ENCODE data around the gene SIX3.

The SIX3 gene

DNA sequence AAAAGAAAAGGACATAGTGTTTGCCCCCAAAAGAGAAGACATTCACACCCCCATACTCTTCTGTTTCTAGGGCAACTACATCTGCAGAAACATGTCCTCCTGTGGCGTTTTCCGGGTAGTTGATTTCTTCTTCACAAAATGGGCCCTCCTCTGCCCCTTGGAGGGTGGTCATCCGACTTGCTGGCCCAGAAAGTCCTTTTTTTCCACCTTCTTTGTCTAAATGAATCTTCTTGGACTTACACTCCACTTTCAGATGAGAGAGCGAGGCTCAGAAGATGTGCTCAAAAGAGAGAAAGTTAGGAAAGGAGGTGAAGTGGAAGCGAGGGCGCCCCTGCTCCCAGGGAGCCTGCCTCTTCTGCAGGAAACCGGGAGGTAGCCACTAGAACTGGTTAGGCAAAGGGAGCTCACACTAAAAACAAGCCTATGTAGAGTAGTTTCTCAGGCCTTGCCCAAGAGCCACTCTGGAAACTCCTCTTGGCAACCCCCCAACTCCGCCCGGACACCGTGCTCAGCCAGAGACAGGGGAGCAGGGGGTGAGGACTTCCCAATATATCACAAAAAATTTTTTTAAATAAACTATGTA lies 10.2 kb upstream of the SIX3 start:
- DNase-seq, result no peak

DNA sequence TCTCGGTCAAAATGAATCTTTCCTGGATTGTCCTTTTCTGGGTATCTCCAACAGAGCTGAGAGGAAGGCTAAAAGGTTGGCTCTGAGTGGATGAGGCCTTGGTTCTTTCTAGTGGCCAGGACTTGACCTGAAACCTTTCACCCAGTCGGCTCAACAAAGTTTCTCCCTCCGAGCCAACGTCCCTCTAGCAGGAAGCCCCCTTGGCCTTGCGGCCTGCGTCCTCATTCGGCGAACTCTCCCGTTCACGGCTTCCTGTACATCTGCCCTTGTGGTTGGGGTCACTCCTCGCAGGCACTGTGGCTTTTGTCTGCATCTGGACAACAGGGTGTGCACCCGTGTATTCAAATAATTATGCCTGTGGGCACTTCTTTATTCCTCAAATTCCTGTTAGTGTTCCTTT lies 9.4 kb upstream of the SIX3 start:
- no peak for DNase-seq

DNA sequence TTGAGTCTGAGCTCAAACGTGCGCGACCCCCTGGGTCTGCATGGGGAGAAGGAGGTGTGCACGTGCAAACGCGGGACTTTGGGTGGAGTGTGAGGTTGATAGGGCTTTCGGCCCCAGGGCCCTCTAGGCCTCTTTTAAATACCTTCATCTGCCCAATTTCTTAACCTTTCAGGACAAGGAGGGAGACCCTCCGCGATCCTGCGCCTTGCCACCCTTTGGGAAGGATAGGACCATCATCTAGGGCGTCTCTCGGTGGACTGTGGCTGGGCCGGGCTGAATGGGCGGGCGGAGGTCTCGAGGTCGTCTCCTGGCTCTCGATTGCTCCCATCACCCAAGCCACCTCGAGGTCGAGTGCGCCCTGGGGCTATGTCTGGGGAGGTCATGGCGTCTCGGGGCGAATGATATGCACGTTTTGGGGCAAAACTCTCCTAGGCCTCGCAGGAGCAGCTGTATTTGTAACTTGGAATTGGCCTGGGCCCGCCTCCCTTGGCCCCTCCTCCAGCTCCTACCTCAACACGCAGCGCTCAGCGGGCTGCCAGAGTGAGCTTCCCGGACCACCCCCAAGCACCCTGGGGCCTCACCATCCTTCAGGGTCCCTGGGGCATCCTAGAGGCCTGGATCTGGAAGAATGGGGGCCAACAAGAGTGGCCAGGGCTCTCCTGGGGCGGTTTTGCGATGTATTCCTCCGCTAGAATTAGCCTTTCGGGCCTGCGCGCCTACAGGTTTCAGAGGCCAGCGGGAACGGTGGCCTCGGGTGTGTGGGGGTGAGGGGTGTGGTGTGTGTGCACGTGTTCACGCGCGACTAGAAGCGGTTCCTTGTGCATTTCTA lies 8.7 kb upstream of the SIX3 start:
- no peak for DNase-seq

GRCh38 chr2:44933434-44933951 lies 8.0 kb upstream of the SIX3 start:
- DNase-seq, result no peak

DNA sequence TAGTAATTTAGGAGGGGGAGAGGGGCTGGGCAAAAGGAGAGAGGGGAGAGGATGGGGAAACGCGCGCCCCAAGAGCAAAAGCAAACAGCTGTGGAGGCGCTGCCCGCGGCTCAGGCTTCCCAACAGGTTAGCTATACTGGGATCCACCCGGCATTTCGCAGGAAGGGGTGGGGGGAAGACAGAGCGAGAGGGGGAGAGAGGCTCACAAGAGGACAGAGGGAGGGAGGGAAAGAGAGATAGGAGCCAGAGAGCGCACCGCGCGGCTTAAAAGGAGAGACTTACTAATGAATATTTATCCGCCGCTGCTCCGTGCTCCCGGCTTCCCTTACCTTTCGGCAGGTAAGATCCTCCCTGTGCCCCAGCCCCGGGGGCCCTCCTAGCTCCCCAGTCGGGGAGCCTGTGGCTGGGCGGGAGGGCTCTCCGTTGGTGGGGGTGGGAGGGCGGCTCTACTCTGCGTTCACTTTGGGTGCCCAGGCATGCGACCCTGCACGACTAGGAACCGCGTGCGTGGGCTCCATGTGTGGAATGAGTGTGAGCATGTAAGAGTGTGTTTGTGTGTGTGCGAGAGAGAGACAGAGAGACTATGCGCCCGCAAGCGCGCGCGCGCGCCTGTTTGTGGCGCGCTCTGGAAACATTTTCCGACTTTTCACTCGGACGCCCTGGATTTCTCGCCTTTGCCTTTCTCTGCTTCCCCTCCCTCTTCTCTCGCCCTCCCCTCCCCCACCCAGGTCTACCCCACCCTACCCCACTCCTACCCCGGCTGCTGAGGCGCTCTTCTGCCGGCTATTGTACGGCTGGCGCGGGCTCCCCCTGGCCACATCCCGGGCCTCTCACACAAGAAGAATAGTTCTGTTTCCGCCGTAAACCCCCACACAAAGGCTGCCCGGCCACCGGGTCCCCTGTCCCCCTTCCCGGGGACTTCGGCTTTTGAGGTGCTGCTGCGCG lies 7.2 kb upstream of the SIX3 start:
- DNase-seq, result no peak

- no peak for DNase-seq
Measured at GRCh38 chr2:44934983-44935728, 6.3 kb upstream of the SIX3 start.

- DNase-seq, result no peak
Measured at GRCh38 chr2:44935729-44936098, 5.8 kb upstream of the SIX3 start.

GRCh38 chr2:44936275-44936674 lies 5.2 kb upstream of the SIX3 start:
- no peak for DNase-seq

DNA sequence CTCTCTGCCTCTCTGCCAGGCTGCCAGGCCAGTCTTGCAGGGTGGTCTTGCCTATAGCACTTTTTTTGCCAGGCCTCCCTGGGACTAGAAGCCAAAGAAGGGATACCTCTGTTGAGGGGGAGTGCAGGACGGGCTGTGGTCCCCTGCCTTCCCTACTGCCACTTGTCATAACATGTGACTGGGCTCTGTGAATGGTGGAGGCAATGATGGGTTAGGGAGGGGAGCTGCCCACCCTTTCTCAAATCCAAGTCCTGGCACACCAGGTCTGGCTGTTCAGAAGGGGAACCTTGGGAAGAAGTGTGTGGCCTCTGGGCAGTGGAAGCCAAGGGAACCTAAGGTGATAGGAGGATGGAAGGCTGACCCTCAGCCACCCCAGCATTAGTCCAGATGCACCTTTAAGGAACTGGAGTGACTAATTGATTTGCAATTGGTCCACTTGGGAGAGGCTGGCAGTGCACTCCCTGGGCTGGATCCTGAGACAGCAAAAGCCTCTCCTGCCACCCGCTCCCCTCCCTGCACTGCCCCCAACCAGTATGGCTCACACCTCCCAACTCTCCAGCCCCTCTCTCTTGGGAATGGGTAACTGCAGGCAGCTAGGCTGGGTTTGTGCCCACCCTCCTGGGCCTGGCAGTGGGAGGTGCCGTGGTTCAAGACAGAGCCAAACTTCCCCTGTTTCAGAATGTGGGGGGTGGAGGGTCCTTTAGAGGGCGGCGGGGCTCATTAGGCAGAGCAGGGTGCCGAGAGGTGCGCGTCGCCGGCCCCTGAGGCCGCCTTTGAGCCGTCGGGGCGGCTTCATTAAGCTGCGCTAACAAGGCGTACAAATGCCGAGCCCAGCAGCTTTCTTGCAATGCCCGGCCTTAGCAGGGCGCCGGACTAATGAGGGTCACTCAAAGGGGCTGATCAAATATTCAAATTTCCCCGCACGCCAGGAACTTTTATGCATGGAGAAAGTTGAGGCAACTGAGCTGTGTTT lies 4.5 kb upstream of the SIX3 start:
- no peak for DNase-seq

- no peak for DNase-seq
Measured at GRCh38 chr2:44937688-44938240, 3.7 kb upstream of the SIX3 start.

DNA sequence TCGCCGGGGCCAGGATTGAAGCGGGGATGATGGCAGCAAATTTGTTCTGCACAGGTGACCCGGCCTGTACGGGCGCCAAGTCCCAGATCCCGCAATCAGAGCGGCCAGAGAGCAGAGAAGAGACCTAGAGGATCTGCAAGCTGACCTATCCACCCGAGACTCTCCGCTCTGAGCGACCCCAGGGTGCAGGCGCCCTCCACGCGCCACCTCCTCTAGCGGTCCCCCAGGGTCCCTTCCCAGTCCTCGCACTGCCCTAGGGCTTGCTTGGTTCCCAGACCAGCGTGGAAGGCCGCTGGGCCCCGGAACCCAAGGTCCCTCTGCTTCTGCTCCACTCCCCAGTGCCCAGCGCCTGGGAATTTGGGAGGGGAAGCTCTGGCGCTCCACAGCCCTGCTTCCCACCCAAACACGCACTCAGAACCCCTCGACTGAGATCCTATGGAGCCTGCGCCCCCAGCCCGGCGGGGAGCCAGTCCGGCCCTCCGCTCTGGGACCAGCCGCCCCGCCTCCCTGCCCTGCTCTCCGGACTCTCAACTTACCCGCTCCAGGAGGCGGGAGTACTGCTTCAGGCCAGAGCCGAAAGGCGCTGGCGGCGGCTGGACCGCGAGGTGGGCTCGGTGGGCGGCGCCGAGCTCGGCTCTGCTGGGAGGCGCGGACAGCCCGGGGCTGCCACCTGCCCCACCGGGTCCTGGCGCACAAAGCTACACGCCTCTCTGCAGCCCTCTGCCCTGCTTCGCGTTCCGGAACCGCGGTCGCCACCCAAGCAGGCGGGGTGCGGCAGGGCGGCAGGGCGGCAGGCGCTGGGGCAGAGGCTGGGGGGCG lies 3.0 kb upstream of the SIX3 start:
- DNase-seq, result no peak

DNA sequence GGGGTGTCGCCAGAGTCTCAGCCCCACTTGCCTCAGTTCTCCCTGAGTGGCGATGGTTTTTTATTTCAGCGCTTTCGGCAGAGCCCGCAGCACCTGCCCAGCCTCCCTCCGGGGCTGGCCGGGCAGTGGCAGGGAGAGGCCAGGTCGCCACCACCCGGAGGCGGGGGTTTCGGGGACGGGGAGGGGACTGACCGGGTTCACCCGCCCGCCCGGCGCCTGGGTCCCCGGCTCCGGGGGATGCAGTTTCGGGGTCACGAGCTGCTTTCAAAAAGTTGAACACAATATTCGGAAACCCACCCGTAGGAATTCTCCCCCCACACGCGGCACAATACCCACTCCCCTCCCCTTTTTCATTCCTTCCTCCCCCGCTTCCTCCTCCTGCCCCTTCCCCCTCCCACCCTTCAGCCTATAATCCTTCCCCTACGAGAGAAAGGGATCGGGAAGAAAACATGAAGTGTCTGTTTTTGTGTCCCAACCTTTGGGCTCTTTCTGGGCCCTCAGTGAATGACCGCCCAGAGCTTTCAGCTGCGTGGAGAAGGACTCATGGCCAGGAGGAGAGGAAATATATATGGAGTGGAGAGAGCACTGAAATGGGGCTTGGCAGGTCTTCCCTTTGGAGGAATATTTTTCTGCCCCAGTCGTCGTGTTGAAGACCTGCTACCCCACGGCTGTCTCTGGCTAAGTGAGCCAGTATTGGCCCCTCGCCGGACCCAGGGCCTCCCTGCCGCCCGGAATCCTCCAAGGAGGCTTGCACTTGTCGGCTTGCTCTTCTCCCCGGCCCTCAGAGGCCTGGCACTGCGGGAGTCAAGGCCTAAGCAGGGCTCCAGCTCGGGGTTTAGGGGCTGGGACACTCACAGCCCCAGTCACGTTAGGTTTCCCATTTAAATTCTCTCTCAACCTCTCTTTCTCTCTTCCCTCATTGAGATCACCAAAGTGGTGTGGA lies 2.1 kb upstream of the SIX3 start:
- no peak for DNase-seq

- no peak for DNase-seq
Measured at GRCh38 chr2:44940049-44940494, 1.4 kb upstream of the SIX3 start.

DNA sequence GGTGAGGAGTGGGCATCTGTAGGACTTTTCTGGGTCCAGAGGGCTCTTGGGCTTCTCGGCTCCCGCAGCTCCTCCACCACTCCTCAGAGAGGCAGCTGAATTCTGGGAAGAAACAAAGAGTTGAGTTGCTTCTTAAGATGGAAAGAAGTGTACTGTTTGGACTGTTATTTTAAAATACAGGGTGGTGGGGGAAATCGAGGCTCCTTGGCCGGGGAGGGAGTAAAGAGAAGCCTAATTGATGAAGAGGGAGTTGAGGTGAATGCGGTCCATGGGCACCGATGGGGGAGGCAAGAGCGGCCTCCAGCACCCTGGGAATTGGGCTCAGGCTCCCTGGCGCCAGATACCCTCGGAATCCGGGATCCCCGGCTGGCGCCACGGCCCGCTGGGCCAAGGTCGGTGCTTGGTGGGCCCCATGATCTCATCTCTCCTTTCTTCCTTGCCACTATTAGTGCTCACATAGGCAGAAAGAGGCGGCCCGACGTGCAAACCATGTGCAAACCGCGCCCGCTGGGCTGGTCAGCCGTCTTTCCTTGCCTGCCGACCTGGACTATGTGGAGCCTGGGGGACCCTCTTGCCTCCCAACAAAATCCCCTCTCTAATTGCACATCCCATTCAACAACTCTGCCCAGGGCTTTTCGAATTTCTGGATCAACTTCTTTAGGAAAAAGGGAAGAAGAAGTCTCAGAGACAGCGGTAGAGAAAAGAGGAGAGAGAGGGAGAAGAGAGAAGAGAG lies 604 bp upstream of the SIX3 start:
- DNase-seq, result no peak

- no peak for DNase-seq
Measured at GRCh38 chr2:44942304-44943030, 965 bp downstream of the SIX3 start.

- DNase-seq, result no peak
Measured at GRCh38 chr2:44943031-44943692, 1.7 kb downstream of the SIX3 start.

GRCh38 chr2:44943693-44944101 lies 2.2 kb downstream of the SIX3 start:
- no peak for DNase-seq
